HepG2 (cell line): ENCODE results near the gene ATP2B2. TPM values are rescaled to one million over a fixed set of nuclear protein-coding genes. Genes with fewer than 3 reads are reported as not detected.

Experiments
- ATAC-seq: fragments of 200-7000 bp; cut with Tn5 transposase; 3 replicates; pipeline ENCODE4 v1.9.1; 2020; ENCODE audit warnings: mild to moderate bottlenecking, moderate library complexity
- BruUV-seq: library from RNA; stranded (reverse); fragments of 400-500 nt; replicated peaks from 2 replicates; lab custom pipeline; 2021; lab: Mats Ljungman, UMichigan
- CTCF ChIA-PET: fragments of 300-600 bp; formaldehyde crosslinking; extraction: SDS; loops from one replicate; lab custom pipeline; 2021; ENCODE audit warnings: low total read pairs, inconsistent platforms, low intra/inter-chr PET ratio; lab: Yijun Ruan, JAX
- POLR2A ChIA-PET: fragments of 350-600 bp; sonication (Branson Sonifier 250); formaldehyde crosslinking; loops from one replicate; lab custom pipeline; 2020; ENCODE audit warnings: antibody characterized with exemption, inconsistent platforms; lab: Yijun Ruan, JAX
- DNase-seq: peaks from one replicate; pipeline ENCODE4 v3.0.0-alpha.2; 2015; ENCODE audit warnings: low spot score
- FAIRE-seq: peaks from 3 replicates; lab custom pipeline; 2011; peaks lifted over from hg19 to GRCh38; lab: Jason Lieb, UNC
- H2AFZ ChIP-seq: one replicate; pipeline ENCODE4 v1.6.1; 2011; ENCODE audit warnings: low read length, inconsistent platforms
- H3K27ac ChIP-seq: fragments of 300-600 bp; 3 replicates; pipeline ENCODE4 v1.8.0; 2011; ENCODE audit warnings: mixed run types, mild to moderate bottlenecking, mixed read lengths, low read length, inconsistent platforms; ENCODE audit not compliant: insufficient read depth; ENCODE audit errors: extremely low read length
- H3K27me3 ChIP-seq, 2 experiments: fragments of 200-600 bp in 1 of 2; 2 replicates in 1 of 2; 3 replicates in 1 of 2; pipeline versions ENCODE4 v1.6.0 to v1.8.0; 2011; ENCODE audit warnings: low read length in 2 of 2, mild to moderate bottlenecking in 2 of 2, moderate library complexity in 2 of 2, inconsistent platforms in 1 of 2; ENCODE audit not compliant: insufficient read depth in 2 of 2, control insufficient read depth in 1 of 2
- H3K36me3 ChIP-seq, 2 experiments: fragments of 200-600 bp in 1 of 2; replicated peaks in 1 of 2; 2 replicates in 1 of 2; 3 replicates in 1 of 2; pipeline versions ENCODE4 v1.5.1 to v1.8.0; 2011; ENCODE audit warnings: low read length in 2 of 2, inconsistent platforms in 1 of 2; ENCODE audit not compliant: insufficient read depth in 2 of 2, control insufficient read depth in 1 of 2
- H3K4me1 ChIP-seq: 2 replicates; pipeline ENCODE4 v1.5.1; 2012; ENCODE audit warnings: low read length, inconsistent platforms; ENCODE audit not compliant: insufficient read depth
- H3K4me2 ChIP-seq: 2 replicates; pipeline ENCODE4 v1.6.0; 2011; ENCODE audit warnings: low read depth, low read length, inconsistent platforms
- H3K4me3 ChIP-seq, 3 experiments: fragments of 200-600 bp in 1 of 3; sonication (generic), shearing (Covaris generic) in 1 of 3; replicated peaks in 1 of 3; 2 replicates each; pipeline ENCODE4 v1.5.1; 2011 to 2016; ENCODE audit warnings: low read length in 3 of 3, inconsistent platforms in 2 of 3, low read depth in 2 of 3, mild to moderate bottlenecking in 2 of 3, control low read depth in 1 of 3, mixed read lengths in 1 of 3; ENCODE audit not compliant: insufficient read depth in 1 of 3
- H3K79me2 ChIP-seq: one replicate; pipeline ENCODE4 v1.6.1; 2011; ENCODE audit warnings: low read length, inconsistent platforms; ENCODE audit not compliant: insufficient read depth
- H3K9ac ChIP-seq: 2 replicates; pipeline ENCODE4 v1.6.0; 2011; ENCODE audit warnings: mild to moderate bottlenecking, low read depth, low read length, inconsistent platforms; ENCODE audit not compliant: insufficient read depth
- H3K9me3 ChIP-seq: 2 replicates; pipeline ENCODE4 v1.5.1; 2012; ENCODE audit warnings: mild to moderate bottlenecking, low read length
- H4K20me1 ChIP-seq: 2 replicates; pipeline ENCODE4 v1.6.0; 2011; ENCODE audit warnings: inconsistent platforms, mild to moderate bottlenecking, low read length, moderate library complexity; ENCODE audit not compliant: insufficient read depth
- DMTF1 ChIP-seq: sonication (generic); formaldehyde crosslinking; IDR thresholded peaks from 2 replicates; pipeline ENCODE4 v1.4.0; 2020; ENCODE audit warnings: mild to moderate bottlenecking, missing genetic modification reagents
- DNMT3B ChIP-seq: conservative IDR thresholded peaks from 2 replicates; pipeline ENCODE4 v1.6.1; 2016; ENCODE audit warnings: missing biosample characterization, control low read depth
- ERF ChIP-seq: IDR thresholded peaks from 2 replicates; pipeline ENCODE4 v1.6.1; 2018; ENCODE audit warnings: missing biosample characterization, missing genetic modification reagents
- HHEX ChIP-seq: IDR thresholded peaks from 2 replicates; pipeline ENCODE4 v1.6.1; 2016; ENCODE audit warnings: control low read depth
- HOXA3 ChIP-seq: sonication (generic); formaldehyde crosslinking; IDR thresholded peaks from 2 replicates; pipeline ENCODE4 v1.5.0; 2020; ENCODE audit warnings: missing genetic modification reagents
- MAFF ChIP-seq: IDR thresholded peaks from 2 replicates; pipeline ENCODE4 v1.6.1; 2011; ENCODE audit warnings: low read depth, low read length, improper control_type of control experiment
- MED13 ChIP-seq: sonication (generic); formaldehyde crosslinking; IDR thresholded peaks from 2 replicates; pipeline ENCODE4 v1.5.0; 2020; ENCODE audit warnings: missing genetic modification reagents
- MYNN ChIP-seq: sonication (generic); formaldehyde crosslinking; IDR thresholded peaks from 2 replicates; pipeline ENCODE4 v1.4.0; 2020; ENCODE audit warnings: mild to moderate bottlenecking, low read depth, missing genetic modification reagents
- NR2F2 ChIP-seq: IDR thresholded peaks from 2 replicates; pipeline ENCODE4 v1.6.1; 2012; ENCODE audit warnings: low read depth, inconsistent platforms, borderline replicate concordance
- POLR2A ChIP-seq, 2 experiments: IDR thresholded peaks; 2 replicates each; pipeline ENCODE4 v1.6.1; 2011; ENCODE audit warnings: low read depth in 2 of 2, low read length in 2 of 2, mild to moderate bottlenecking in 1 of 2, moderate library complexity in 1 of 2; ENCODE audit not compliant: insufficient read depth in 1 of 2
- SNAI1 ChIP-seq: sonication (generic); formaldehyde crosslinking; IDR thresholded peaks from 2 replicates; pipeline ENCODE4 v1.5.0; 2020; ENCODE audit warnings: mild to moderate bottlenecking, missing genetic modification reagents, borderline replicate concordance
- TCF12 ChIP-seq, 2 experiments: fragments of 450-650 bp in 1 of 2; sonication (generic) in 1 of 2; formaldehyde crosslinking in 1 of 2; IDR thresholded peaks; 2 replicates each; pipeline versions ENCODE4 v1.6.1 to v1.8.0; 2017 to 2022; ENCODE audit warnings: antibody characterized with exemption in 1 of 2, mild to moderate bottlenecking in 1 of 2, missing genetic modification reagents in 1 of 2, moderate library complexity in 1 of 2
- TCF7L2 ChIP-seq: IDR thresholded peaks from 2 replicates; pipeline ENCODE4 v1.6.1; 2011; ENCODE audit warnings: mild to moderate bottlenecking, low read depth, low read length, moderate library complexity
- TSC22D2 ChIP-seq: sonication (generic); formaldehyde crosslinking; IDR thresholded peaks from 2 replicates; pipeline ENCODE4 v1.5.1; 2020; ENCODE audit warnings: missing genetic modification reagents, mild to moderate bottlenecking, borderline replicate concordance
- U2AF2 ChIP-seq: fragments of 200-400 bp; formaldehyde crosslinking; IDR thresholded peaks from 2 replicates; pipeline ENCODE4 v1.6.1; 2017; ENCODE audit warnings: low read depth, mild to moderate bottlenecking, low read length
- ZMAT5 ChIP-seq: sonication (generic); formaldehyde crosslinking; IDR thresholded peaks from 2 replicates; pipeline ENCODE4 v1.5.0; 2020; ENCODE audit warnings: mild to moderate bottlenecking, low read depth, missing genetic modification reagents, borderline replicate concordance
- ZMYM3 ChIP-seq: sonication (generic); formaldehyde crosslinking; IDR thresholded peaks from 2 replicates; pipeline ENCODE4 v1.5.1; 2020; ENCODE audit warnings: mild to moderate bottlenecking, missing genetic modification reagents
- WGBS: methylation state at CpG from one replicate; pipeline ENCODE4 v1.1.6; 2017; ENCODE audit warnings: low lambda C conversion rate; 5-methylcytosine and 5-hydroxymethylcytosine counted together
- in situ Hi-C: cut with HindIII; loops from 2 replicates; pipeline ENCODE4 v1.10.0; 2017; ENCODE audit warnings: low pct_unique_long_range_greater_than_20kb; ENCODE audit not compliant: extremely low pct_ligation_motif_present
- intact Hi-C: fragments of 100-400 bp; cut with micrococcal nuclease; formaldehyde crosslinking; loops from one replicate; pipeline ENCODE4 v1.10.0; 2022; ENCODE audit not compliant: unreplicated experiment
- polyA plus RNA-seq, 8 experiments: library from polyadenylated mRNA; depleted of rRNA in 3 of 8; stranded (reverse) in 7 of 8; unstranded in 1 of 8; fragments of >200 nt; fragmentation: Illumina TruSeq in 4 of 8; extraction: Trizol in 4 of 8; gene quantifications; 2 replicates each; pipeline versions ENCODE4 v1.2.1 to v1.2.3, GENCODE V29; 2011 to 2016; ENCODE audit warnings: low read depth in 4 of 8, missing spikeins in 1 of 8, mixed read lengths in 1 of 8; ENCODE audit not compliant: insufficient read depth in 1 of 8
- total RNA-seq, 5 experiments: library from RNA; depleted of rRNA; stranded (reverse); fragments of >200 nt; fragmentation: Illumina TruSeq; extraction: Trizol; gene quantifications; 2 replicates each; pipeline ENCODE4 v1.2.3, GENCODE V29; 2016; ENCODE audit warnings: low read depth in 1 of 5
- TF ChIP-seq, protein P1 (sequence below): sonication (generic); formaldehyde crosslinking; IDR thresholded peaks from 2 replicates; pipeline ENCODE4 v1.5.0; 2020; ENCODE audit warnings: missing genetic modification reagents, mild to moderate bottlenecking, borderline replicate concordance
- TF ChIP-seq, protein P2 (sequence below): sonication (generic); formaldehyde crosslinking; IDR thresholded peaks from 2 replicates; pipeline ENCODE4 v1.5.1; 2020; ENCODE audit warnings: mild to moderate bottlenecking, missing genetic modification reagents, moderate library complexity

Gene ATP2B2
- total and polyA plus RNA-seq, 2 of the 13 experiments (the other 11 are each of a cell fraction or from before 2014, with no cell fraction given): 1.5 to 2.3 TPM

DNA sequence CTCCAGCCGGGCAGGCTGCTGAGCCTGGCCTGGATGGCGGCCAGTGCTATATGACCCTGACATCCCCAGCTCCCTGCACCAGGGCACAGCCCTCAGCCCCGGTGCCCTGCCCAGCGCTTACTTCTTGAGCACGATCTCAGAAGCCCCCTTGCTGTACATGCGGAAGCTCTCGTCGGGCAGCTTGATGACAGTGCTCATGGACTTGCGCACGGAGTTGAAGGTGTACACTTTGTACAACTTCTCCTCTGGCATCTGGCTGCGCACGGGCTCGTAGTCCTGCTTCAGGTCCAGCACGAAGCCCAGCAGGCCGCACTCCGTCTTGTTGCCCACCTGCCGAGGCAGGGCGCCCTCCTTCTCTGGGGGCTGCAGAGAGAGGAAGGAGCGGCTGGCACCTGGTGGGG is 145.6 kb downstream of the ATP2B2 start:
- Histone ChIP-seq H3K9ac (no peak overlapping the region), H2AFZ (no peak overlapping the region), H3K79me2 (no peaks in the 10 kb centered on the region), H3K27me3 (peaks cover 1 to 5% of the 10 kb centered on the region in 2 experiments; a peak in 1 of 5 replicates), H3K4me3 (no peak overlapping the region), H3K9me3 (no peaks in the 10 kb centered on the region), H3K4me2 (no peak overlapping the region), H3K36me3 (no peaks in the 10 kb centered on the region; a peak in 1 of 5 replicates), H4K20me1 (no peaks in the 10 kb centered on the region), H3K4me1 (no peaks in the 10 kb centered on the region), H3K27ac (no peak overlapping the region)
- ChIA-PET POLR2A (no interaction called here), CTCF (no interaction called here)
- TF ChIP-seq SNAI1 (CRISPR knock-in tag) (no peak), MYNN (CRISPR knock-in tag) (no peak), TCF7L2 (no peak), DNMT3B (no peak), ZMAT5 (CRISPR knock-in tag) (no peak), MAFF (no peak), TSC22D2 (no peak), MED13 (no peak), DMTF1 (CRISPR knock-in tag) (no peak), HOXA3 (CRISPR knock-in tag) (no peak), U2AF2 (no peak), ERF (CRISPR knock-in tag) (no peak), NR2F2 (no peak), HHEX (CRISPR knock-in tag) (no peak), ZMYM3 (CRISPR knock-in tag) (no peak), TCF12 (IDR thresholded peaks at IDR 0.05) (no peak), TCF12 (CRISPR knock-in tag; IDR thresholded peaks at IDR 0.05) (no peak), POLR2A (IDR thresholded peaks at IDR 0.05; ENCODE audit: insufficient read depth in 1 of 2, low read depth in 2 of 2, low read length in 2 of 2) (no peak)
- TF ChIP-seq, protein P1, sequence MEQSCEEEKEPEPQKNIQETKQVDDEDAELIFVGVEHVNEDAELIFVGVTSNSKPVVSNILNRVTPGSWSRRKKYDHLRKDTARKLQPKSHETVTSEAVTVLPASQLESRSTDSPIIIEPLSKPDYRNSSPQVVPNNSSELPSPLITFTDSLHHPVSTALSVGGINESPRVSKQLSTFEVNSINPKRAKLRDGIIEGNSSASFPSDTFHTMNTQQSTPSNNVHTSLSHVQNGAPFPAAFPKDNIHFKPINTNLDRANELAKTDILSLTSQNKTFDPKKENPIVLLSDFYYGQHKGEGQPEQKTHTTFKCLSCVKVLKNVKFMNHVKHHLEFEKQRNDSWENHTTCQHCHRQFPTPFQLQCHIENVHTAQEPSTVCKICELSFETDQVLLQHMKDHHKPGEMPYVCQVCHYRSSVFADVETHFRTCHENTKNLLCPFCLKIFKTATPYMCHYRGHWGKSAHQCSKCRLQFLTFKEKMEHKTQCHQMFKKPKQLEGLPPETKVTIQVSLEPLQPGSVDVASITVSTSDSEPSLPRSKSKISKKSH (CRISPR knock-in tag): no peak
- TF ChIP-seq, protein P2, sequence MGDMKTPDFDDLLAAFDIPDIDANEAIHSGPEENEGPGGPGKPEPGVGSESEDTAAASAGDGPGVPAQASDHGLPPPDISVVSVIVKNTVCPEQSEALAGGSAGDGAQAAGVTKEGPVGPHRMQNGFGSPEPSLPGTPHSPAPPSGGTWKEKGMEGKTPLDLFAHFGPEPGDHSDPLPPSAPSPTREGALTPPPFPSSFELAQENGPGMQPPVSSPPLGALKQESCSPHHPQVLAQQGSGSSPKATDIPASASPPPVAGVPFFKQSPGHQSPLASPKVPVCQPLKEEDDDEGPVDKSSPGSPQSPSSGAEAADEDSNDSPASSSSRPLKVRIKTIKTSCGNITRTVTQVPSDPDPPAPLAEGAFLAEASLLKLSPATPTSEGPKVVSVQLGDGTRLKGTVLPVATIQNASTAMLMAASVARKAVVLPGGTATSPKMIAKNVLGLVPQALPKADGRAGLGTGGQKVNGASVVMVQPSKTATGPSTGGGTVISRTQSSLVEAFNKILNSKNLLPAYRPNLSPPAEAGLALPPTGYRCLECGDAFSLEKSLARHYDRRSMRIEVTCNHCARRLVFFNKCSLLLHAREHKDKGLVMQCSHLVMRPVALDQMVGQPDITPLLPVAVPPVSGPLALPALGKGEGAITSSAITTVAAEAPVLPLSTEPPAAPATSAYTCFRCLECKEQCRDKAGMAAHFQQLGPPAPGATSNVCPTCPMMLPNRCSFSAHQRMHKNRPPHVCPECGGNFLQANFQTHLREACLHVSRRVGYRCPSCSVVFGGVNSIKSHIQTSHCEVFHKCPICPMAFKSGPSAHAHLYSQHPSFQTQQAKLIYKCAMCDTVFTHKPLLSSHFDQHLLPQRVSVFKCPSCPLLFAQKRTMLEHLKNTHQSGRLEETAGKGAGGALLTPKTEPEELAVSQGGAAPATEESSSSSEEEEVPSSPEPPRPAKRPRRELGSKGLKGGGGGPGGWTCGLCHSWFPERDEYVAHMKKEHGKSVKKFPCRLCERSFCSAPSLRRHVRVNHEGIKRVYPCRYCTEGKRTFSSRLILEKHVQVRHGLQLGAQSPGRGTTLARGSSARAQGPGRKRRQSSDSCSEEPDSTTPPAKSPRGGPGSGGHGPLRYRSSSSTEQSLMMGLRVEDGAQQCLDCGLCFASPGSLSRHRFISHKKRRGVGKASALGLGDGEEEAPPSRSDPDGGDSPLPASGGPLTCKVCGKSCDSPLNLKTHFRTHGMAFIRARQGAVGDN (CRISPR knock-in tag): no peak
- WGBS: 39% methylated on average over 3 of the region's 19 CpGs
- ATAC-seq: no peak; the same call in 2 of the 3 replicates
- DNase-seq: no peak
- in situ Hi-C loops (no loop called here), intact Hi-C loops (no loop called here)
- no TSS peak for BruUV-seq
- no peak for FAIRE-seq
